Fibroblast of skin of abdomen (primary cell): ENCODE data around the gene ERV3-1.
"Not testable (repeated sequence)": the region's sequence is repeated elsewhere in the genome, so short reads cannot be mapped to it uniquely, and the experiment has no call there.

Experiments
- DNase-seq: peaks from one replicate; pipeline ENCODE4 v3.0.0-alpha.2; 2013

ERV3-1 gene

DNA sequence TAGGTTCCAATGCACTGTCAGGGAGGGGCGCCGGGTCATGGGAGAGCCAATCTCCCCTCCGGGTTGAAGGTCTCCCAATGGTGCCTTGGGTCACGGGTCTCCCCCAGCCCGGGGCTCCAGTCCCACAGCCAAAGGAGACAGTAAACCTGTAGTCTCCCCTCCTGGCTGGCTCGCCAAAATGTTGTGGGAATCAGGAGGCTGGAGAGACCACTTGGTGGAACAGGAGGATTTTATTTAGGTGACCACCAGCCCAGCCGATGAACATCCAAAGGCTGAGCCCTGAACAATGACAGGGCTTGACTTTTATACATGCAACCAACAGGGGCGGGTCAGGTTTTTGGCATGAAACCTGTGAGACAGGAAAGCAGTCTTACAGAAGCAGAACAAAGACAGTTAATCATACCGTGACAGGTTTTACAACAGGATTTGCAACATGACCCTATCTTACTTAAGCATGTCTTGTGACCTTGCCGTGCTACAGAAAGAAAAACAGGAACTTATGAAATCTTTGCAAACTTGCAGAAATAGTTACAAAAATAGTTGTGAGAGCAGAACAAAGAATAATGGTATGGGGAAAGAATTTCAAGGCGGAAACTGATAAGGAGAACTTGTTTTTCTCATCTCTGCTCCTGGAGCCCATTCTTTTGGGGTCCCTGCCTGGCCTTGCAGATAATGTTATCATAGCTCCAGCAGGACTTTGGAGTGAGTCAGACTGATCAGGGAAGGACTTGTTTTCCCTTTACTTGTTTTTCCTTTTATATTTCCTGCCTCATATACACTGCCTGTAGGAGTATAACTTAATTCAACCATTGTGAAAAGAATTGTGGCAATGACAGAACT is 7.1 kb downstream of the ERV3-1 start:
- DNase-seq = no peak

DNA sequence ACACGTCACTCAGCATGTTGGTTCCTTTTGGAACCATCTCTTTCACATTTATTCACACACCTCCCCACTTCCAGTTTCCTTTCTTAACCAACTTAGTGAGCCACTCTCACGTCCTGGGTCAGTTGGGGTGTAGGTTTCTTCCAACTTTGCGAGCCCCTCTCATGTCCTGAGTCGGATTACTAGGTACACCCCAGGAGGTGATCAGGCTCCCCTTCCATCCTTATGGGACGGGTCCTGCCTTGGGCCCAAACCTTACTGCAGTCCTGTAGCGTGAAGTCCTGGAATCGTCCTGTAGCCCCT is 7.7 kb downstream of the ERV3-1 start:
- no peak for DNase-seq

GRCh38 chr7:64997927-64998391 is 8.5 kb downstream of the ERV3-1 start:
- DNase-seq = peak; percentile 16

- no peak for DNase-seq
Measured at GRCh38 chr7:64997164-64997908, 9.2 kb downstream of the ERV3-1 start.

DNA sequence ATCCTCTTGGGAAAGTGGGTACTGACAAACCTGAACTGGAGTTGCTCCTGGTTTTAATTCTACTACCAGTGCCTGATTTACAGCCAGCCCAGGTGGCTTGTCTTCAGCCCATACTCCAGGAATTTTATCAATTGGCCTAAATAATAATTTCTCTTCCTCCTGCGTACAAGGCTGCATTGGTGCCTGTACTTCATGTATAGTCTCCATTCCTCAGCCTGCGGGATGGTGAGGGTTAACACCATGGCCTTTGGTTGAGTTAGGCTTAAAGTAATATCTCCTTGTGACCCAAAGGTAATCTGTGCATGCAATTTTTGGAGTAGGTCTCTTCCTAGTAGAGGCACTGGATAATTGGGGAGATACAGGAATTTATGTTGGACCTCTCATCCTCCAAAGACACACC is 10.2 kb downstream of the ERV3-1 start:
- no peak for DNase-seq

DNA sequence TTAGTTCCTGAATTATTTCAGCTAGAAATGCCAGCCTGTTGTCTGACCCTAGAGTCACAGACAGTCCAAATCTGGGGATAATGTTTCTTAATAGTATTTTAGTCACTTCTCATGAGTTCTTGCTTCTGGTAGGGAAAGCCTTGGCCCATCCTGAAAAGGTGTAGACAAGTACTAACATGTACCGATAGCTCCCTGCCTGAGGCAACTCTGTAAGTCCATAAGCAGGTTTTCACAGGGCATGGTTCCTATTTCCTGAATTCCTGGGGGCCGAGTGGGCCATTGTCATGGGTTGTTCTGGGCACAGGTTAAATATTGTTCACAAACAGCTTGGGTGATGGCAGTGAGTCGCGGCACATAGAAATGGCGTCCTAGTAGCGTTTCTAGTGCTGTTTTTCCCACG is 12.6 kb downstream of the ERV3-1 start:
- DNase-seq = no peak

GRCh38 chr7:64992971-64993370 is 13.5 kb downstream of the ERV3-1 start:
- DNase-seq = no peak

DNA sequence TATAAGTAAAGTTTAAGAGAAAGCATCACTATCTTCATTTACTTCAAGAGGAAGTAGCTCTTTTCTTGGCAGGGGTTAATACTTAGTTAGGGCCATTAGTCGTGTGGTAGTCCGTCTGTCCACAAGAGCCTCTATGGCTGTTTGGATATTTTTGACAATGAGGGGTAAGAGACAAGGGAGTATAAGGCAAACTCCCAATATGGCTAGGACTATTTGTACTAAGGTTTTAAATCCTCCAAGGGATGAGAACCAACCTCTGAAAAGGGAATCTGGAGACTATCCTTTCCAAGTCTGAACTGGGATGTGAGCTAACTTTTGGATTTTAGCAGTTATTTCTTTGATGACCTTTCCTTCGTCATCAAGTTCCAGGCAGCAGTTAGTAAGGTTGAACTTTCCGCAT is 15.6 kb downstream of the ERV3-1 start, which contains the start of gene ZNF117:
TSS of gene ZNF117 (minus strand) at position 101 of the 400 bp plus-strand sequence.
- DNase-seq = no peak

- DNase-seq = no peak
Measured at GRCh38 chr7:64990216-64990615, 16.3 kb downstream of the ERV3-1 start.

DNA sequence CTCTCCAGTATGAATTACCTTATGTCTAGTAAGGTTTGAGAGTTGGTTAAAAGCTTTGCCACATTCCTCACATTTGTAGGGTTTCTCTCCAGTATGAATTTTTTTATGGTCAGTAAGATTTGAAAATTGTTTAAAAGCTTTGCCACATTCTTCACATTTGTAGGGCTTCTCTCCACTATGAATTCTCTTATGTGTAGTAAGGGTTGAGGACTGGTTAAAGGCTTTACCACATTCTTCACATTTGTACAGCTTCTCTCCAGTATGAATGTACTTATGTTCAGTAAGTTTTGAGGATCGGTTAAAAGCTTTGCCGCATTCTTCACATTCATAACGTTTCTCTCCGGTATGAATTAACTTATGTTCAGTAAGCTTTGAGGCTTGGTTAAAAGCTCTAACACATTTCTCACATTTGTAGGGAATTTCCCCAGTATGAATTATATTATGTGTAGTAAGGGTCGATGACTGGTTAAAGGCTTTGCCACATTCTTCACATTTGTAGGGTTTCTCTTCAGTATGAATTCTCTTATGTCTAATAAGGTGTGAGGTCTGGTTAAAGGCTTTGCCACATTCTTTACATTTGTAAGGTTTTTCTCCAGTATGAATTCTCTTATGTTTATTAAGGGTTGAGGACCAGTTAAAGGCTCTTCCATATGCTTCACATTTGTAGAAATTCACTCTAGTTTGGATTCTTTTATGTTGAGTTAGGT is 27.8 kb downstream of the ERV3-1 start:
- DNase-seq = no peak

DNA sequence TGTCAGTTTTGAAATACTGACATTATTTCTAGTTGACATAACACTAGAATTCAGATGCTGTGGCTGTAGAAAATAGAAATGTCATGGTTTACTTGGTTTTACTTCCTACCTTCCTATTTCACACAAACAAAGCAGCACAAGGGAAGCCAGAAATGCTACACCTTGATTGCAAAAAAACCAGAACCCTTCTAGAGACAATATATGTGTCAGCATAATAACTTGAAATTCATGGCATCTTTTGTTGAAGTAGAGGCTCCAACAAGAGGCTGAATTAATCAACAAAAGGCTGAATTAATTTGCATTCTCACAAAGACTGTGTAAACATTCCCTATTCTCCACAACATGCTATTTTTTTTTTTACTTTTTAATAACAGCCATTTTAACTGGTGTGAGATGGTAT is 40.9 kb downstream of the ERV3-1 start:
- DNase-seq = no peak

DNA sequence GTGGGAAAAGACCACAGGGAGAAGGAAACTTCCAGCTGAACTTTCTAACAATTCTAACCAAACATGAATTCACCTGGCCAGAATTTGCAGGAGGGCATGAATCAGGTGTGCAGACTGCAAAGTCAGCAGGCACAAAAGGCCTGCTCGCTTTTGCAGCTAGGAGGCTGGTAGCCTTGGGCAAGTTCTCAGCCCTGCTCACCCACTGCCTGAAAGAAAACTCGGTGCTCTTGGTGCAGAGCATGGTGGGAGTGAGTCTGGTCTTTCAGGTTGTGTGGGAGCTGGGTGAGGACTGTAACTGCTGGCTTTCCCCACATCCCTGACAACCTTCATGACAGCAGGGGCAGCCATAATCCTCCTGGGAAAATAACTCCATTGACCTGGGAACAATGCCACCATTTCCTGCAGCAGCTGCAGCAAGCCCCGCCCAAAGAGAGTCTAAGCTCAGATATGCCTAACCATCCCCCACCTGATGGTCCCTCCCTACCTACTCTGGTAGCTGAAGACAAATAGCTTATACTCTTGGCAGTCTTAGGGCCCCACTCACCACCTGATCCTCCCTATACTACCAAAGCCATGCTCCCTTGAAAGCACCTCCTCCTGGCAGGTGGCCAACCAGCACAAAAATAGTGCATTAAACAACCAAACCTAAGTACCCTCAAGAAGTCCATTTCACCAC is 47.3 kb downstream of the ERV3-1 start:
- DNase-seq = no peak

DNA sequence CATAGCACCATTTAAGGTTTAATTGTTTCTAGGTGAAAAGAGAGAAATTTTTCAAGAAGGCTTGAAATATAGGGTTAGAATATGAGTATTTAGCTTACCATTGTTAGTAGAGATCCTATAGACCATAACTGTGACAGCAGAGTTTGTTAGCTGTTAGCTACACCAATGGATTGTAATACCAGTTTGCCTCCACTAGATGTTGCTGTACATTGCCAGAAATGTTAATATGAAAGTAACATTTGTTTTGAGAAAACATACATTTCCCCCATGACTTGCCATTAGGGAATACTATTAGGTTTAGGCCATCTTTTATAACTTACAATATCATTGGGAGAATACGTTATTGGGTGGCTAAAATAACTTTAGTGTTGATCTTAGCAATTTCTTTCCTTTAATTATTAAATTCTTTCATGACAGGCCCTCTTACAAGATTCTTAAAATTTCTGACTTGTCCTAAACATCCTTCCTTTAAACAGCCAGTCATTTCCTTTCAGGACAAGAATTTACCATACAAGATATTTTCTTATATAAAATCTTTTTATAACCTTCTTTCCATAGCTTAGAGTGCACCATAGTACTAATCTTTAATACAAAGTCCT is 55.1 kb downstream of the ERV3-1 start:
- DNase-seq = peak; percentile 28

GRCh38 chr7:64950673-64951072 is 55.8 kb downstream of the ERV3-1 start:
- not testable (repeated sequence) for DNase-seq

DNA sequence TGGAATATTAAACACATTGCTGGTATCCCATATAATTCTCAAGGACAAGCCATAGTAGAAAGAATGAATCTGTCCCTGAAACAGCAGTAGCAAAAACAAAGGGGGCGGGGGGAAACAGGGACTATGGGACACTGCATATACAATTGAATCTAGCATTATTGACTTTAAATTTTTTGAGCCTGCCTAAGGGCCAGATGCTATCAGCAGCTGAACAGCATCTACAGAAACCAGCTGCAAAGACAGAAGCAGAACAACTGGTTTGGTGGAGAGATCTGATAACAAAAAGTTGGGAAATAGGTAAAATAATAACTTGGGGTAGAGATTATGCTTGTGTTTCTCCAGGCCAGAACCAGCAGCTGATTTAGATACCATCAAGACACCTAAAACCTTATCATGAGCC is 57.7 kb downstream of the ERV3-1 start:
- DNase-seq = not testable (repeated sequence)

- no peak for DNase-seq
Measured at GRCh38 chr7:64947252-64948000, 59.1 kb downstream of the ERV3-1 start.

DNA sequence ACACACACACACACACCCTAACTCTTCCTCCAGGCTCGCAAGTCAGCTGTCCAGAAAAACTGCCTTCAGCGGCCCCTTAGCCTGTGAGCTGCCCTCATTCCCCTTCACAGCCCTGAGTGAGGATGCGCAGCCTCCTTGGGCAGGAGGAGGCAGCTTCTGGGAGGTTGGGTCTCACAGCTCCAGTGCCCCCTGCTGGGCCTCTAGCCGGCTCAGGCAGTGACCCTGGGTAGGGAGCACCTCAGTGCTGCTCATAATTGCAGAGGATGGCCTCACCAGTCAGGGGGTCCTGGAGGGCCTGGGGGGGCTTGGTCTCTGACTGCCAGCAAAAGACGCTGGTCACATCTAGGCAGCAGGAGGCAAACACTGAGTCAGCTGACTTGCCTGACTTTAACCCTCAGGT is 59.7 kb downstream of the ERV3-1 start:
- DNase-seq = no peak

GRCh38 chr7:64945503-64946175 is 60.8 kb downstream of the ERV3-1 start:
- DNase-seq = no peak

DNA sequence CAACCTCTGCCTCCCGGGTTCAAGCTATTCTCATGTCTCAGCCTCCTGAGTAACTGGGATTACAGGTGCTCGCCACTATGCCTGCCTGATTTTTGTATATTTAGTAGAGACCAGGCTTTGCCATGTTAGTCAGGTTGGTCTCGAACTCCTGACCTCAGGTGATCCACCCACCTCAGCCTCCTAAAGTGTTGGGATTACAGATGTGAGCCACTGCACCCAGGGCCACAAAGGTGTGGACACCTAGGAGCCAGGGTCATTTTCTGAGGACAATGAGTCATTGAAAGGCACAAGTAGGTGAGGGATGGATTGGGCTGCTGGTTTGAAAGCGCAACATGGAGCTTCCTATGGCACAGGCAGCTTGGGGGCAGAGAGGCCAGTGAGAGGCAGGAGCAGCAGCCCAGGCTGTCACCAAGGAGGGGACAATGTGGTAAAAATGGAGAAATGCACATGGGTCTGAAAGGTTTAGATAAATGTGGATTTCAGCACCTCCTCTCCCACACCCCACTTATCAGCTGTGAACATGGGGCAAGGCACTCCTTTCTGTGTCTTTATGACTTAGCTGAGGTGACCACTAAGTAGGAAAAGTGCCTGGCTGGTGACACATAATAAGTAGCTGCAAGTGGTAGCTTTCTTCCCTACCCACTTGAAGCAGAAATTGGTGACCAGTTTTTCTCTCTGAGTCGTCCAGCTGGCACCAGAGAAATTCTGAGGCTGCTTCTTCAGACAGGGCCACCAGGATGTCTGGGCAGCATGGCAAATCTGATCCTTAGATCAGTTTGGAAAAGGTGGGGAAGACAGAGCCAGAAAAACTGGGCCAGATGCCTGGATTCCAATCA is 61.6 kb downstream of the ERV3-1 start:
- not testable (repeated sequence) for DNase-seq
